ENCODE data around the gene SBDS. TPM values are rescaled to one million over a fixed set of nuclear protein-coding genes. Genes with fewer than 3 reads are reported as not detected.
"Not testable (repeated sequence)": the region's sequence is repeated elsewhere in the genome, so short reads cannot be mapped to it uniquely, and the experiment has no call there.

The SBDS gene
- total RNA-seq, 4 donors from 2014 or later, result 96.6 to 125 (median 107) TPM

DNA sequence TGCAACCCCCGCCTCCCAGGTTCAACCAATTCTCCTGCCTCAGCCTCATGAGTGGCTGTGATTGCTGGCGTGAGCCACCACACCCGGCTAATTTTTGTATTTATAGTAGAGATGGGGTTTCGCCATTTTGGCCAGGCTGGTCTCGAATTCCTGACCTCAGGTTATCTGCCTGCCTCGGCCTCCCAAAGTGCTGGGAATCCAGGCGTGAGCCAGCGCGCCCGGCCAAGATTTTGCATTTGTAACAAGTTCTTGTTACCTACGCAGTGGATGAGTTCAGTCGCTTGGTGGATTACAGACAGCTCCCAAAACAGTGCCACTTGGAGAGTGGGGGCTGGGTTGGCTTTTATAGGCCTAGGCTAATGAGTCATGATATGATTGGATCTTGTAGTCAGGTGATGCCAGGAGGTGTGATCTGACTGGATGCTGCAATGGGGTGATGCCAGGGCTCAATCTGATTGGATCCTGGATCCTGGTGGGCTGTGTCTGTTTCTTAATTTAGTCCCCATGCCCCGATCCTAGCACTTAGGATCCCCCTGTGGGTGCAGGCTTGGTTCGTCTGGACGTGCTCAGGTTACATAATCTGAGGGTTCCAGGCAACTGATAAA, 20.3 kb downstream of the SBDS start:
- intact Hi-C loops (cut with DNase I; ENCODE audit: low total_unique reads), result no loop called here
- 74 to 80% methylated on average over 15 of the region's 15 CpGs for whole genome bisulfite sequencing, 2 donors
- no peak overlapping the region for H3K4me3 ChIP-seq (ENCODE audit: low read depth, poor library complexity, severe bottlenecking)
- DNase-seq (ENCODE audit: low spot score in 2 of 2), result no peak
- TF ChIP-seq, protein P1, sequence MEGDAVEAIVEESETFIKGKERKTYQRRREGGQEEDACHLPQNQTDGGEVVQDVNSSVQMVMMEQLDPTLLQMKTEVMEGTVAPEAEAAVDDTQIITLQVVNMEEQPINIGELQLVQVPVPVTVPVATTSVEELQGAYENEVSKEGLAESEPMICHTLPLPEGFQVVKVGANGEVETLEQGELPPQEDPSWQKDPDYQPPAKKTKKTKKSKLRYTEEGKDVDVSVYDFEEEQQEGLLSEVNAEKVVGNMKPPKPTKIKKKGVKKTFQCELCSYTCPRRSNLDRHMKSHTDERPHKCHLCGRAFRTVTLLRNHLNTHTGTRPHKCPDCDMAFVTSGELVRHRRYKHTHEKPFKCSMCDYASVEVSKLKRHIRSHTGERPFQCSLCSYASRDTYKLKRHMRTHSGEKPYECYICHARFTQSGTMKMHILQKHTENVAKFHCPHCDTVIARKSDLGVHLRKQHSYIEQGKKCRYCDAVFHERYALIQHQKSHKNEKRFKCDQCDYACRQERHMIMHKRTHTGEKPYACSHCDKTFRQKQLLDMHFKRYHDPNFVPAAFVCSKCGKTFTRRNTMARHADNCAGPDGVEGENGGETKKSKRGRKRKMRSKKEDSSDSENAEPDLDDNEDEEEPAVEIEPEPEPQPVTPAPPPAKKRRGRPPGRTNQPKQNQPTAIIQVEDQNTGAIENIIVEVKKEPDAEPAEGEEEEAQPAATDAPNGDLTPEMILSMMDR (IDR thresholded peaks at IDR 0.05), result no peak
- no peak for TF ChIP-seq POLR2A (IDR thresholded peaks at IDR 0.05)

DNA sequence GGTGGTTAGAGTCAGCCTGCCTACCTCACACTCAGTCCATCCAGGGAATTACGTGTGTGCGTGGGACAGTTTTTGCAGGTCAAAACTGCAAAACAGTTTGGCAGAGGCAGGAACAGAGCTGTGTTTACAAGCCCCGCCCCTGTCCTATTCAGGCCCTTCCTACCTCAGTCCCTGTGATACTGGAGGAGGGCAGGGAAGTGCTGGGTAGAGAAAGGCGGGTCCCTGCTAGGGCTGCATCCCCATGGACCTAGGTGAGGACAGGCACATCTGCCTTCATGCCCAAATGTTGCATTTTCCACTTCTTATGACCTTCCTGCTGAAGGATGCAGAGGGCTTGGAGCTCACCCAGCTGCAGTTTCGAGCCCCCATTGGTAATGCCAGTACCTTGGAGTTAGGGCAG, 25.1 kb downstream of the SBDS start:
- 72 to 76% methylated on average over 5 of the region's 5 CpGs for WGBS, 2 donors
- intact Hi-C loops (cut with DNase I; ENCODE audit: low total_unique reads), result no loop called here
- TF ChIP-seq, protein P1 (IDR thresholded peaks at IDR 0.05), result no peak
- no peak for TF ChIP-seq POLR2A (IDR thresholded peaks at IDR 0.05)

DNA sequence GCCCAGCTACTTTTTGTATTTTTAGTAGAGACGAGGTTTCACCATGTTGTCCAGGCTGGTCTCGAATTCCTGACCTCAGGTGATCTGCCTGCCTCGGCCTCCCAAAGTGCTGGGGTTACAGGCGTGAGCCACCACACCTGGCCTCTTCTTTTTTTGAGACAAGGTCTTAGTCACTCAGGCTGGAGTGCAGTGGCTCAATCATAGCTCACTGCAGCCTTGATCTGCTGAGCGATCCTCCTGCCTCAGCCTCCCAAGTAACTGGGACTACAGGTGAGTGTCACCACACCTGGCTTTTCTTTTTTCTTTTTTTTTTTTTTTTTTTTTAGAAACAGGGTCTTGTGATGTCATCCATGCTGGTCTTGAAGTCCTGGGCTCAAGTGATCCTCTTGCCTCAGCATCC, 26.4 kb downstream of the SBDS start:
- 91 to 94% methylated on average over 5 of the region's 5 CpGs for WGBS, 2 donors
- DNase-seq (ENCODE audit: low spot score in 2 of 2); H3K4me3 ChIP-seq (ENCODE audit: low read depth, poor library complexity, severe bottlenecking); intact Hi-C loops (cut with DNase I; ENCODE audit: low total_unique reads): not testable (repeated sequence)

More for the DNA sequence above, 25.1 kb downstream of the SBDS start:
- DNase-seq (ENCODE audit: low spot score in 2 of 2), result no peak
- H3K4me3 ChIP-seq (ENCODE audit: low read depth, poor library complexity, severe bottlenecking), result no peak overlapping the region

DNA sequence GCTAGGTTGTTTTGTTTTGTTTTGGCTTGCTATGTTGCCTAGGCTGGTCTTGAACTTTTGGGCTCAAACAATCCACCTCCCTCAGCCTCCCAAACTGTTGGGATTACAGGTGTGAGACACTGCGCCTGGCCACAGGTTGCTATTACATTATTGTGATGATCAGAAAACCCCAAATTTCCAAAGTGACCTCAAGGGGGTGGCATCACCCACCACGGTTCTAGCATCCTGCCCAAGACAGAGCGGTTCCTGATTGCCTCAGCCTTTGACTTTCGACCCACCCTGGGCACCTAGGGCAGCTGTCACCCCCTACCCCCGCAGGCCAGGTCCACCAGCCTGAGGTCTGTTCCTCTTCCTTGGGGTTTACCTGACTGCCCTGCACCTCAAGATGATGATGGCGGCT, 28.4 kb downstream of the SBDS start:
- intact Hi-C loops (cut with DNase I; ENCODE audit: low total_unique reads), result no loop called here
- TF ChIP-seq, protein P1 (IDR thresholded peaks at IDR 0.05), result no peak
- TF ChIP-seq POLR2A (IDR thresholded peaks at IDR 0.05), result no peak
- H3K4me3 ChIP-seq (ENCODE audit: low read depth, poor library complexity, severe bottlenecking), result no peak overlapping the region
- DNase-seq (ENCODE audit: low spot score in 2 of 2), result no peak
- 89 to 91% methylated on average over 6 of the region's 6 CpGs for WGBS, 2 donors

DNA sequence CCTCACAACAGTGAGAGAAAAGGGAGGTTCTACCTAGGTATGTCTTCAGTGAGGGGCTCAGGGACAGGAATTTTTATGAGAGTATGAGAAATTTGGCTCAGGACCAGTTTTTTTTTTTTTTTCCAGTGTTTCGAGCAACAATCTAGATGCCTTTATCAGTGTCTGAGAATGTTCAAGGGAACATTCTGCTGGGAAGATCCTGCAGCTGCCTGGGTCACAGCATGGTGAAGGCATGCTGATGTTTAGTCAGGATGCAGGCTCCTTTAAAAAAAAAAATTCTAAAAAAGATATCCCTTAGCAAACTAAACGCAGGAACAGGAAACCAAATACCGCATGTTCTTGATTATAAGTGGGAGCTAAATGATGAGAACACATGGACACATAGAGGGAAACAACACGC, 31.0 kb downstream of the SBDS start:
- 35 to 37% methylated on average over 4 of the region's 4 CpGs for WGBS, 2 donors

DNA sequence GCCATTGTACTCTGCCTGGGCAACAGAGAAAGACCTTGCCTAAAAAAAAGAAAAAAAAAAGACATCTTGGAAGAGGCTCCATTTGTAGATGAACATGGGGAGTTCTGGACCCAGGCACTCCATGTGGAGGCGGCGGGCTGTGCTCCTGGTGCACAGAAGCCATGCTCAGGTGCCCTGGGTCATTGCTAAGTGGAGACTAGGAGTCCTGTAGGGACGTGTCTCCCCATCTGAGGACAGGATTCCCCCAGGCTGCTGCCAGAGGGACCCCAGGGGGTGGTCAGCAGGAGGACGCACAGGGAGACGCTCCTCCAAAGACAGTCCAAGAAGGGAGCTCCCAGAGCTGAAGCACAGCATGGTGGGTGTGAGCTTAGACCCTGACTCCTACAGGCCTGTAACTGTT, 34.3 kb downstream of the SBDS start:
- intact Hi-C loops (cut with DNase I; ENCODE audit: low total_unique reads), result no loop called here
- 94% methylated on average over 5 of the region's 5 CpGs for WGBS, 2 donors
- DNase-seq (ENCODE audit: low spot score in 2 of 2), result no peak
- TF ChIP-seq, protein P1 (IDR thresholded peaks at IDR 0.05), result no peak
- TF ChIP-seq POLR2A (IDR thresholded peaks at IDR 0.05), result no peak
- H3K4me3 ChIP-seq (ENCODE audit: low read depth, poor library complexity, severe bottlenecking), result no peak overlapping the region

More for the DNA sequence above, 31.0 kb downstream of the SBDS start:
- H3K4me3 ChIP-seq (ENCODE audit: low read depth, poor library complexity, severe bottlenecking), result no peak overlapping the region
- TF ChIP-seq POLR2A (IDR thresholded peaks at IDR 0.05), result no peak
- TF ChIP-seq, protein P1 (IDR thresholded peaks at IDR 0.05), result no peak
- no peak for DNase-seq (ENCODE audit: low spot score in 2 of 2)
- intact Hi-C loops (cut with DNase I; ENCODE audit: low total_unique reads), result no loop called here

Data from lower leg skin (tissue), 4 donors.